ENCODE measurements around the gene SKI.

Gene SKI

GRCh38 chr1:2345297-2346075 is 117.4 kb downstream of the SKI start:
- DNase-seq, result no peak

GRCh38 chr1:2346691-2347408 is 118.7 kb downstream of the SKI start:
- DNase-seq, result no peak

- no peak for DNase-seq
These were observed 119.3 kb downstream of the SKI start for GRCh38 chr1:2347409-2347785.

- no peak for DNase-seq
These were observed 119.8 kb downstream of the SKI start for GRCh38 chr1:2347896-2348295.

GRCh38 chr1:2348346-2349325 is 120.5 kb downstream of the SKI start:
- DNase-seq, result no peak

GRCh38 chr1:2349806-2350205 is 121.7 kb downstream of the SKI start:
- DNase-seq, result no peak

- DNase-seq, result no peak
These were observed 122.4 kb downstream of the SKI start for GRCh38 chr1:2350501-2350900.

- DNase-seq, result no peak
These were observed 123.0 kb downstream of the SKI start for GRCh38 chr1:2350911-2351655.

- DNase-seq, result no peak
These were observed 123.6 kb downstream of the SKI start for GRCh38 chr1:2351723-2352122.

- no peak for DNase-seq
These were observed 124.3 kb downstream of the SKI start for GRCh38 chr1:2352341-2352896.

- DNase-seq, result no peak
These were observed 124.9 kb downstream of the SKI start for GRCh38 chr1:2352897-2353550.

- no peak for DNase-seq
These were observed 125.7 kb downstream of the SKI start for GRCh38 chr1:2353551-2354438.

GRCh38 chr1:2354511-2355372 is 126.6 kb downstream of the SKI start:
- DNase-seq, result no peak

- no peak for DNase-seq
These were observed 127.5 kb downstream of the SKI start for GRCh38 chr1:2355373-2356261.

- DNase-seq, result no peak
These were observed 128.3 kb downstream of the SKI start for GRCh38 chr1:2356401-2356800.

GRCh38 chr1:2356911-2357845 is 129.1 kb downstream of the SKI start:
- DNase-seq, result no peak

- DNase-seq, result no peak
These were observed 130.0 kb downstream of the SKI start for GRCh38 chr1:2358072-2358471.

Data from stimulated activated CD4-positive, alpha-beta T cell treated with anti-CD3 and anti-CD28 coated beads, Interleukin-2, amount 100 ng/mL, for 48 hours (primary cell).